Glutamatergic neuron (in vitro differentiated cells): ENCODE measurements around the gene ASCC3. TPM values are rescaled to one million over a fixed set of nuclear protein-coding genes. Genes with fewer than 3 reads are reported as not detected.

ENCODE experiments used
- DNase-seq: peaks from one replicate; pipeline ENCODE4 v3.0.0; 2022
- H3K27ac Mint-ChIP-seq: one replicate; pipeline ENCODE4 v1.8.0; 2020; ENCODE audit warnings: mild to moderate bottlenecking, mixed read lengths, inconsistent platforms; ENCODE audit not compliant: unreplicated experiment
- H3K27me3 Mint-ChIP-seq: one replicate; pipeline ENCODE4 v1.8.0; 2020; ENCODE audit warnings: mild to moderate bottlenecking, moderate library complexity, mixed read lengths, inconsistent platforms; ENCODE audit not compliant: unreplicated experiment
- H3K36me3 Mint-ChIP-seq: one replicate; pipeline ENCODE4 v1.8.0; 2020; ENCODE audit warnings: mild to moderate bottlenecking, mixed read lengths, inconsistent platforms; ENCODE audit not compliant: unreplicated experiment
- H3K4me1 Mint-ChIP-seq: one replicate; pipeline ENCODE4 v1.8.0; 2020; ENCODE audit warnings: mild to moderate bottlenecking, low read depth, mixed read lengths, inconsistent platforms; ENCODE audit not compliant: unreplicated experiment
- H3K4me3 Mint-ChIP-seq: one replicate; pipeline ENCODE4 v1.8.0; 2020; ENCODE audit warnings: mild to moderate bottlenecking, mixed read lengths, inconsistent platforms; ENCODE audit not compliant: unreplicated experiment
- H3K9me3 Mint-ChIP-seq: one replicate; pipeline ENCODE4 v1.8.0; 2020; ENCODE audit warnings: mild to moderate bottlenecking, moderate library complexity, mixed read lengths, inconsistent platforms; ENCODE audit not compliant: unreplicated experiment
- CTCF ChIP-seq: fragments of 200-600 bp; sonication (generic); IDR thresholded peaks from one replicate; pipeline ENCODE4 v1.5.0; 2021; ENCODE audit not compliant: partially characterized antibody, unreplicated experiment
- total RNA-seq: library from RNA; stranded (reverse); fragmentation: NEBNext Ultra II Directional; extraction: Animal tissue kit (Norgen Biotek cat#: 25700); gene quantifications from one replicate; pipeline ENCODE4 v1.2.1, GENCODE V29; 2021; ENCODE audit not compliant: unreplicated experiment

Gene ASCC3
- total RNA-seq, 1 donor from 2014 or later = 49.6 TPM

- no peaks in the 10 kb centered on the region for H3K27me3 Mint-ChIP-seq
- TF ChIP-seq CTCF = no peak
- H3K36me3 Mint-ChIP-seq = peaks cover 10% of the 10 kb centered on the region
- H3K9me3 Mint-ChIP-seq = no peaks in the 10 kb centered on the region
- no peak for DNase-seq
- H3K4me3 Mint-ChIP-seq = no peak overlapping the region
- H3K27ac Mint-ChIP-seq = no peak overlapping the region
- peaks cover 9% of the 10 kb centered on the region for H3K4me1 Mint-ChIP-seq
These were observed 174.6 kb downstream of the ASCC3 start for GRCh38 chr6:100706491-100706890.

GRCh38 chr6:100704961-100705360, 176.2 kb downstream of the ASCC3 start:
- H3K27me3 Mint-ChIP-seq = no peaks in the 10 kb centered on the region
- no peak for DNase-seq
- no peaks in the 10 kb centered on the region for H3K9me3 Mint-ChIP-seq
- H3K36me3 Mint-ChIP-seq = peaks cover 14% of the 10 kb centered on the region
- H3K27ac Mint-ChIP-seq = no peak overlapping the region
- H3K4me3 Mint-ChIP-seq = no peak overlapping the region
- peaks cover 9% of the 10 kb centered on the region for H3K4me1 Mint-ChIP-seq
- no peak for TF ChIP-seq CTCF

DNA sequence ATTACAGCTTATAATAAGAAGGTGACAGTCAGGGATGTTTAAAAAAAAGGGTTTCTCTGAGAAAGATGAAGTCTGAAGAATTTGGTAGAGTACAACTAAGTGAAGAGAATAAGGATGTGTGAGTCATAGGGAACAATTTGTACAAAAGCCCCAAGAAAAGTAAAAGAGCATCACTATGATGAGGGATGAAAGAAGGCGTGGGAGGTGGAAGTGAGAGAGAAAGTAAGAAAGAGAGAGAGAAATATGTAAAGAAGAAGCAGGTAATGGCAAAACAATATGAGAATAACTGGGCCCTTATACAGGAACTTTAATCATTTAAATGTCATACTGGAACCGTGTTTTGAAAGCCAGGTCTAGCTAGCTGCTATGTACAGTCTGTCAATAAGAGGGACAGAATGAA, 179.4 kb downstream of the ASCC3 start:
- Mint-ChIP-seq H3K36me3 (peaks cover 24% of the 10 kb centered on the region), H3K4me3 (no peak overlapping the region), H3K9me3 (peaks cover 6% of the 10 kb centered on the region)

DNA sequence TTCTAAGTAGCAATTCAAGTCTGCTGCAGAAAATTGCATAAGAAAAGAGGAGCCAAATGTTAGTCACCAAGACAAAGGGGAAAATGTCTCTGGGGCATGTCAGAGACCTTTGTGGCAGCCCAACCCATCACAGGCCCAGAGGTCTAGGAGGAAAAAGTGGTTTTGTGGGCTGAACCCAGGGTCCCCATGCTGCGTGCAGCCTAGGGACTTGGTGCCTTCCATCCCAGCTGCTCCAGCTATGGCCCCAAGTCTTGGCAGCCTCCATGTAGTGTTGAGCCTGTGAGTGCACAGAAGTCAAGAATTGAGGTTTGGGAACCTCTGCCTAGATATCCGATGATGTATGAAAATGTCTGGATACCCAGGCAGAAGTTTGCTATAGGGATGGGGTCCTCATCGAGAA, 181.1 kb downstream of the ASCC3 start:
- TF ChIP-seq CTCF = no peak
- peaks cover 4% of the 10 kb centered on the region for H3K27me3 Mint-ChIP-seq
- peaks cover 9% of the 10 kb centered on the region for H3K9me3 Mint-ChIP-seq
- no peak overlapping the region for H3K4me3 Mint-ChIP-seq
- H3K36me3 Mint-ChIP-seq = peaks cover 24% of the 10 kb centered on the region
- no peak for DNase-seq
- H3K4me1 Mint-ChIP-seq = peaks cover 3% of the 10 kb centered on the region
- no peak overlapping the region for H3K27ac Mint-ChIP-seq

More for the DNA sequence above, 179.4 kb downstream of the ASCC3 start:
- DNase-seq = no peak
- Mint-ChIP-seq H3K27me3 (peaks cover 4% of the 10 kb centered on the region), H3K27ac (no peak overlapping the region), H3K4me1 (peaks cover 5% of the 10 kb centered on the region)
- no peak for TF ChIP-seq CTCF

- H3K4me3 Mint-ChIP-seq = no peak overlapping the region
- H3K4me1 Mint-ChIP-seq = no peaks in the 10 kb centered on the region
- H3K36me3 Mint-ChIP-seq = peaks cover 10% of the 10 kb centered on the region
- peaks cover 4% of the 10 kb centered on the region for H3K27me3 Mint-ChIP-seq
- H3K27ac Mint-ChIP-seq = no peak overlapping the region
- peaks cover 9% of the 10 kb centered on the region for H3K9me3 Mint-ChIP-seq
- TF ChIP-seq CTCF = no peak
- DNase-seq = no peak
These were observed 185.7 kb downstream of the ASCC3 start for GRCh38 chr6:100695445-100695844.
